ENCODE measurements around the gene TMEM184A.

Gene TMEM184A

DNA sequence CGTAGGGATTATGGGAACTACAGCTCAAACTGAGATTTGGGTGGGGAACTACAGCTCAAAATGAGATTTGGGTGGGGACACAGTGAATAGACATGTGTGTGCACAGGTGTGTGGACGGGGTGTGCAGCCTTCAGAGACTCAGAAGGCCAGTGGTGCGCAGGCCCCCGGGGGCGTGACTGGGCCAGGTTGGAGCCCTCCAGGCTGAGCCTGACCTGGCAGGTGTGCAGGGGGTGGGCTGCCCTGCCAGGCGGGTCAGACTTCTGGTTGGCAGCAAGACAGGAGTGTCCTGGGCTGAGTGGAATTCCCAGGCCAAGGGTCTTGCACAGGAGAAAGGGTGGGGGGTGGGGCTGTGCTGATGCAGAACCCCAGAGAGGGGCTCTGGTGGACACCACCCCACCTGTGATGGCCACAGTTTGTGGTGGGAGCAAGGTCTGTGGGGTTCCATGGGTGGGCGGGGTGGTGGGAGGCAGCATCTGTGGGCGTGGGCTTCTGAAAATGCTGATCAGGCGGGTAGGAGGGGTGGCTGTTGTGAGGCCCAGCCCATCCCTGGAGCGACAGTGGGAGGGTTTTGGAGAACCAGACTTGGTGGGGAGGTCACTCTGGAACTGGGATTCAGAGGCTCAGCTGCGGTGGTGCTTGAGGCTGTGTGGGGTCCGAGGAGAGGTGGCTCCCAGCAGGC lies 43.1 kb upstream of the TMEM184A start:
- TF ChIP-seq, protein P1, sequence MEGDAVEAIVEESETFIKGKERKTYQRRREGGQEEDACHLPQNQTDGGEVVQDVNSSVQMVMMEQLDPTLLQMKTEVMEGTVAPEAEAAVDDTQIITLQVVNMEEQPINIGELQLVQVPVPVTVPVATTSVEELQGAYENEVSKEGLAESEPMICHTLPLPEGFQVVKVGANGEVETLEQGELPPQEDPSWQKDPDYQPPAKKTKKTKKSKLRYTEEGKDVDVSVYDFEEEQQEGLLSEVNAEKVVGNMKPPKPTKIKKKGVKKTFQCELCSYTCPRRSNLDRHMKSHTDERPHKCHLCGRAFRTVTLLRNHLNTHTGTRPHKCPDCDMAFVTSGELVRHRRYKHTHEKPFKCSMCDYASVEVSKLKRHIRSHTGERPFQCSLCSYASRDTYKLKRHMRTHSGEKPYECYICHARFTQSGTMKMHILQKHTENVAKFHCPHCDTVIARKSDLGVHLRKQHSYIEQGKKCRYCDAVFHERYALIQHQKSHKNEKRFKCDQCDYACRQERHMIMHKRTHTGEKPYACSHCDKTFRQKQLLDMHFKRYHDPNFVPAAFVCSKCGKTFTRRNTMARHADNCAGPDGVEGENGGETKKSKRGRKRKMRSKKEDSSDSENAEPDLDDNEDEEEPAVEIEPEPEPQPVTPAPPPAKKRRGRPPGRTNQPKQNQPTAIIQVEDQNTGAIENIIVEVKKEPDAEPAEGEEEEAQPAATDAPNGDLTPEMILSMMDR (IDR thresholded peaks at IDR 0.05; ENCODE audit: insufficient read depth, low read depth, low read length, missing control alignments): no peak
- H3K4me3 ChIP-seq (ENCODE audit: low read length): no peak overlapping the region
- DNase-seq (ENCODE audit: low read depth): no peak

DNA sequence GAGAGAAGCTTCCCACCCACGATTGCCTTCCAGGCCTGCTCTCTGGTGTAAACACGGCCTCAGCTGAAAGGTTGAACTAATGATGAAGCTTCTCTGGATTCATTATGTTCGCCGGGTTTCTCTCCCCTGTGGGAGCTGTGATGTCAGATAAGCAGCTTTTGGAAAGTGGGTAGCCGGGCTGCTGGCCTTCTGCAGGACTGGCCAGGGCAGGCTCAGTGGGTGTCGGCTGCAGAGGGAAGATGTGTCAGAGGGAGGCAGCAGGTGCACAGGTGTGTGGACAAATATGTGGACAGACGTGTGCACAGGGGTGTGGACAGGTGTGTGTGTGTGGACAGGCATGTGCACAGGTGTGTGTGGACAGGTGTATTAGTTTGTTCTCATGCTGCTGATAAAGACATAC lies 42.3 kb upstream of the TMEM184A start:
- H3K4me3 ChIP-seq (ENCODE audit: low read length): no peak overlapping the region
- TF ChIP-seq, protein P1 (IDR thresholded peaks at IDR 0.05; ENCODE audit: insufficient read depth, low read depth, low read length, missing control alignments): no peak
- DNase-seq (ENCODE audit: low read depth): no peak

DNA sequence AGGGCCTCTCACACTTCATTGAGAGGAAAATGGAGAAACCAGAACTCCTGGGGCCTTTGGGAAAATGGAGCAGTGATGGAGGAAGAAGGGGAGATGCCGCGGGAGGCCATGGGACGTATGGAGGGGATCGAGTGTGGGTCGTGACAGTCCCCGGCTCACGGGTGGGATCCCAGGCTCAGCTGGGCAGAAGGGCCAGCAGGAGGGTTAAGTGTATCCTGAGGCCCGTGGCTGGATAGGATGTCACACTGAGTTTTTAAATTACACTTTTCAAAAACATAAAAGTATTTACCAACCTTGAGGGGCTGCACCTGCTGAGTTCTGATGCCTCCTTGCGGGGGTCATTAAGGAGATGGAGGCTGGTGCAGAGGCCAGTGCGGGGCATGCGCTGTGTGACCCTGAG lies 41.8 kb upstream of the TMEM184A start:
- no peak overlapping the region for H3K4me3 ChIP-seq (ENCODE audit: low read length)
- no peak for DNase-seq (ENCODE audit: low read depth)
- TF ChIP-seq, protein P1 (IDR thresholded peaks at IDR 0.05; ENCODE audit: insufficient read depth, low read depth, low read length, missing control alignments): no peak

DNA sequence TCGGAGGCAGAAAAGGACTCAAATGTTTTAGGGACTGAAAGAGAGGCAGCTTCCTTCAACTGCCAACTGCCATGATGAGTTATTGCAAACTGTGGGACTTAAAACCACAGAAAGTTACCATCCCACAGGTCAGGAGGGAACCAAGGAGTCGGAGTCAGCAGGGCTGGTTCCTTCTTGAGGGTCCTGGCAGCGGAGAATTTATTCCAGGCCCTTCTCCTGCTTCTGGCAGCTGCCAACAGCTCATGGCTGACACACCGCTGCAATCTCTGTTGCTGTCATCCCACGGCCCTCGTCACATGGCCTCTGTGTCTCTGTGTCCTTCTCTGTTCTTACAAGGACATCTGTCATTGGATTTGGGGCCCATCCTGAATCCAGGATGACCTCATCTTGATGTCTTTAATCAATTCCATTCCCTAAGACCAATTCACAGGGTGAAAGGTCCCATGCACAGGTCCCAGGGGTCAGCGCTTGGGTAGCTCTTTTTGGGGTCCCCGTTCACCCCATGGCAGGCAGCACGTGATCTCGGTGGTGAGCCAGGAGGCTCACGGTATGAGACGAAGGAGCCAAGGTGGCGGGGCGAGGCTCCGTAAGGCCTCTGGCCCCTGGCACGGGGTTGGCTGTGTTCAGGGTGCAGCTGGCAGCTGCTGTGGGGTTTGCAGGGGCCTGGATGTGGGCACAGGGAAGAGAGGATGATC lies 41.2 kb upstream of the TMEM184A start:
- TF ChIP-seq, protein P1 (IDR thresholded peaks at IDR 0.05; ENCODE audit: insufficient read depth, low read depth, low read length, missing control alignments): no peak
- no peak for DNase-seq (ENCODE audit: low read depth)
- H3K4me3 ChIP-seq (ENCODE audit: low read length): no peak overlapping the region

DNA sequence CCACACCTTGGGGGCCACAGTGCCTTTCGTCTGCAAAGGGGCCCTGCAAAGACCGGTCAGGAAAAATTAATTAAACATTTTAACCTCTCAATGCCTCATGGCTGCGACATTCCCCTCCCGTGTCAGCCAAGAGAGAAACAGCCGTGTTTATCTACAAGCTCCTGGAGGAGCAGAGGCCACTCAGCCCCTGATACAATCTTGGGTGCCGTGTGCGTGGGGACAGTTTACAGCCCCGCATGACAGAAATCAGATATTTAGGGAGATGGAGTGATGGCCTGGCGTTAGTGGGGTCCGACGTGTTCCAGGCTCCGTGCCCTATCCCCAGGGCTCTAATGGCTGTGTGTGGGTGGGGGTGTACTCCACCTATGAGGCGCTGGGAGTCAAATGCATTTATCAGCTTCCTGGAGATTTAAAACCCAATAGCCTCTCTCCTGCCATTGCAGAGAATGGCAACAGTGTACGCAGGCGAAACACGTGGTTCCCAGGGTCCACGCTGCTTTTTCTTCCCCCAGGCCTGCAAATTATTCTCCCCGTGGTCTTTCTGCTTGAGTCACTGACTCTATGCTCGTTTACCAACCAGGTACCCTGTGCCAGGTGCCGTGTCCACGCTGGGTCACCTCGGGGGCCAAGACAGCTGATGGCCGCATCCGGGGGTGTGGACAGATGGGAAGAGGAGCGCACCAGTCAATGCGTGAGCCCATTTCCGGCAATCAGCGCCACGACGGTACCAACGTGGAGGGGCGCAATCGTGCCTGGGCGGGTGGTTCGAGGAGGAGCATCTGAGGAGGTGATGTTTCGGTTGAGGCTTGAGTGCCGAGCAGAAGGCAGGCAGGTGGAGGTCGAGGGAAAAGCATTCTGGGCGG lies 40.4 kb upstream of the TMEM184A start:
- DNase-seq (ENCODE audit: low read depth): no peak
- H3K4me3 ChIP-seq (ENCODE audit: low read length): no peak overlapping the region
- TF ChIP-seq, protein P1 (IDR thresholded peaks at IDR 0.05; ENCODE audit: insufficient read depth, low read depth, low read length, missing control alignments): no peak

DNA sequence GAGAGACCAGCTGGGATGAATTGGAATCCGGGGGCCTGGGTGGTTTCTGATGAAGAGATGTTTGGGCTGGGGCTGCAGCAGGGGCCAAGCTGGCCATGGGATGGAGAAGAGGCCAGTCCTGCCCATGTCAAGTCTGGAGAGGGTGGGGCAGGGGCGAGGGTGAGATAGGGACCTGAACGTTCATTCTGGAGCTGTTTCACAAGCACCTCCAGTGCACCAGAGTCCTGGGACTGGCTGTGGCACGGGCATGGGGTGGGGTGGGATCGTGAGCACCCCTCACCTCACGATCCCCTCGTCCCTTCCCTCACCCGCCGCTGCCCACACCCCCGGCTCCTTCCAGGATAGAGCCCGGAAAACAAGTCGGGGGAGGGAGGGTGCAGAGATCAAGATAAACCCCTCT lies 39.6 kb upstream of the TMEM184A start:
- TF ChIP-seq, protein P1 (IDR thresholded peaks at IDR 0.05; ENCODE audit: insufficient read depth, low read depth, low read length, missing control alignments): no peak
- no peak overlapping the region for H3K4me3 ChIP-seq (ENCODE audit: low read length)
- no peak for DNase-seq (ENCODE audit: low read depth)
